NCI-H748 (cell line): ENCODE data around the gene FASLG.

Source experiments
- DNase-seq: peaks from one replicate; lab custom pipeline; 2025; ENCODE audit not compliant: unreplicated experiment; lab: John Stamatoyannopoulos, UW

Gene FASLG

DNA sequence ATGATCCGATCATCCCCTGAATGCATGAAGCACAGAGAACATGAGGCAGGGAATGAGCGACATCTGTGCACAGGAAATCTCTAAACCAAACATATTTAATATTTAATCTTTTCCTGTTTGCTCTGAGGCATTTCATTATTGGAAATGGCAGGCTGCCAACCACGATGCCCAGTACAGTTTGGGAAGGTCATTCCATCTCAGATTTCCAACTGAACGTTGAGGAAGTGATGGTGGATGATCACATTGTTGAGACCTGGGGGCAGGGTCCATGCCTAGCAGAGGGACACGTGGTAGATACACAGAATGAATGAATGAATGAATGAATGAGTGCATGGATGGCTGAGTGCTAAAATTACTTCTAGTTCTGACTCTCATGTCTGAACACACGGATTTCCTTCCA lies 15.9 kb upstream of the FASLG start:
- DNase-seq = peak; percentile 19

DNA sequence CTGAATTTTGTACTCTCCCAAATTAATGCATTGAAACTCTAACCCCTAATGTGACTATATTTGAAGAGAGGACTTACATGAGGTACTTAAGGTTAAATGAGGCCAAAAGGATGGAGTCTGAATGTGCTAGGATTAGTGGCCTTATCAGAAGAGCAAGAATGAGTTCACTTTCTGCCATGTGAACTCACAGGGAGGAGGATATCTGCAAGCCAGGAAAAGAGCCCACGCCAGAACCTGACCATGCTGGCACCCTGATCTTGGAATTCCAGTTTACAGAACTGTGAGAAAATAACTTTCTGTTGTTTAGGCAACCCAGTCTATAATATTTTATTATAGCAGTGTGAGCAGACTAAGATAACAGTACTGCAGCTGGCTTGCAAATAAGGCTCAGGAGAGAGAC lies 12.2 kb upstream of the FASLG start:
- DNase-seq = no peak

DNA sequence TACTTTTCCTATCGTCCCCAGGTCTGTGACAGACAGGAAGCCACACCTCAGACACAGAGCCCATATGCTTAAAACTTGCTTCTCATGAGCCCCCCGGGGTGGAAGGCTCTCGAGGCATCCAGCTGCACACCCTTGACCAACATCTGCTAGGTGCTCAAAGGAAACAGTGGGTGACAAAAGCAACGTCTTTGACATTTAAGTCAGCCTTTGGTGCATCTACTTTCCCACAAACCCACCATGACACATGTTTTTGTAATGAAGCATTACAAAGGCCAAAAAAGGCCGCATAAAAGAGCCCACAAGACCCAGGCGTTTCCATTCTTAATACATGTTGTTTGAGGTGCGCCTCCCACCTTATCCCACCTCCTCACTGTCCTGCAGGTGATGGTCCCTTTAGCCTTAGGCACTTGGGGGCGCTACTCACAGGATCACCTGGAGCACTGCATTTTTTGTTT lies 11.8 kb upstream of the FASLG start:
- no peak for DNase-seq

DNA sequence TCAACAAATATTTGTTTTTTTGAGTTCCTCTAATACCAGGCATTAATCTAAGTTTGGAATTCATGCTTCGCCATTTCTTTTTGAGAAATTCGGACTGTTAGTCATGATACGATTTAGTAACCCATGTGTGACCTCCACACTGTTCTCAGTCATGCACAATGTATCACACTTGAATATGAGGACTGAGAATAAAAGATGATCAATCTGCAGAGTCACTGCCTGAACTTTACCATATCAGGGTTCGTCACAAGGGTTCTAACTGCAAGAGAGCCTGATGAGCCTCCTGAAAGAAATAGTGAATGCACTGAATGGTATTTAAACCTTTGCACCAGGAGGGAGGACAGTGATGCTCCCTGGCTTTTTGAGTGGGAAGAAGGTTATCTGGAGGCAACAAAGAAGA lies 10.9 kb upstream of the FASLG start:
- DNase-seq = no peak

DNA sequence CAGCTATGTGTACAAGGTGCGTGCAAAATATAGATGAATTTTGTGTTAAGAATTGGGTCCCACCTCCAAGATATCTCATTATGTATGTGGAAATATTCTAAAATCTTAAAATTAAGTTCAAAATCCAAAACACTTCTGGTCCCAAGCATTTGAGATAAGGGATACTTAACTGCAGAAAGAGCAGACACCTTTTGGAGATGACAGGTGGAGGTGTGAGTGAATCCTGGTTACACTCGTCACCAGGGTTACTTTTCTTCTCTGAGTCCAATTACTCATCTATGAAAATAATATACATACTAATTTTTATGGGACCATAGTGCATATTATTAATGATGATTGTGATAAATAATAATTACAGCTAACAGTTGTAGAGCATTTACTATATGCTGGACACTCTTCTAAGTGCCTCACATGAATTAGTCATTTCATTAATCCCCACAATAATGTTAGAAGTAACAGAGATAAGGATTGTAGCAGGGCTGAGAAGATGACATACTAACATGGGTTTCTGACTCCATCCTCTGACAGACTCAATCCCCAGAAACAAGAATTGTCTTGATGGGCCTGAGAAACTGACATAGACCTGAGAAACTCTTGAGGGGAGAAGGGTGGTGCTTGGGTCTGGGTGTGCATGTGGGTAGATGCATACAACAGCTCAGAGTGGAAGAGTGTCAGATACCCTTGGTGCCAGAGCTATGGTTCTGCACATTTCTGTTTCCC lies 8.3 kb upstream of the FASLG start:
- no peak for DNase-seq

DNA sequence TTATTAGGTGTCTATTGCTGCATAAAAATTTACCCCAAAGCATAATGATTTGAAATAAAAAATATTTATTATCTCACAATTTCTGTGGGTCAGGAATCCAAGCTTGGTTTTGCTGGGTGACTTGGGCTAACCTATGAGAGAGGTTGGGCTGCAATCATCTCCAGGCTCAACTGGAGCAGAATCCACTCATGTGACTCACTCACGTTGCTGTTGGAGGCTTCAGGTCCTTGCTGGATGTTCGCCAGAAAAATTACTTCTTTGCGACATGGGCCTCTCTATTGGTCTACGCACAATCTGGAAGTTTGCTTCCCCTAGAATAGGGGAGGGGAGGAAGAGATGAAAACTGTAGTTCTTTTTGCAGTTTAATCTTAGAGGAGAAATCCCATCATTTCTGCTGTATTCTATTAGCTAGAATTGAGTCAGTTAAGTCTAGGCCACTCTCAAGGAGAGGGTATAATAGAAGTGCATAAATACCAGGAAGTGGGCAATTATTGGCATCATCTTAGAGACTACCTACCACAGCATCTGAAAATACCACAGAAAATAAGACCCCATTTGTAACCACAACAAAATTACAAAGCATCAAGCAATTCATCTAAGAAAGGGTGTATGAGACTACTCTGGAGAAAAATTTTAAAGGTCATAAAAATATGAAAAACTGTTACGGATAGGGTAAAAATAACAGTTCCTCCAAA lies 5.7 kb upstream of the FASLG start:
- no peak for DNase-seq

DNA sequence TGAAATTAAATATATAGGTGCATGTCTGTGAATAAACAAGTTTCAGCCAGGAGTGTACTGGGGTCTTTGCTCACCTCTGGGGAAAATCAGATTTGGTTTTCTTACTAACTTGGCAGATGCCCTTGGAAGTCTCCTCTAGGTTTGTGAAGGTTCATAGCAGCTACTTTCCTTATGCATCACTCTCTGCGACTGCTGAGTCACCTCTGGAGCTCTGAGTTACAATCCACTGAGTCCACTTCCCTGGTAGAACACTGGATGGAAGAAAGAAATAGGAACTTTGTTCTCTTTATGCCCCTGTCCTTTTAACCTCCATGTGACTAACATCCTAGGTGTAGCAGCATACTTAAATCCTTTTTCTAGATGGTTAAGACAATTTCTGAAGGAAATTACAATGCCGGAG lies 4.4 kb upstream of the FASLG start:
- DNase-seq = no peak

DNA sequence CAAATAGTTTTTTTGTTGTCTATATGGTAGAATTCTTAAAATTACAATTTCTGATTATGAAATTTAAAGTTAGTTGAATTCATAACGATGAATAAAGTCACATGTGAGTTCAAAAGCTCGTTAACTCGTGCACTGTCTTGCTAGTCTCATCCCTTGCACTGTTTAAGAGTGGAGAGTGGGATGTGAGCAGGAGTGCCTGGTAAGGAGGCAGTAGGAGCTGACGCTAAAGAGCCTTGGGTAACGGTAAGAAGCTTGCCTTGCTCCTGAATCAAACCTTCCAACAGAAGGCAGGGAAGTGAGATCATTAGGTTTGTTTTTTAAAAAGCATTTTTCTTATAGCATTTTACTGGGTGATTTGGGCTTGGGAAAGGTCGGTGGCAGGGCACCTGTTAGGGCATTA lies 2.3 kb upstream of the FASLG start:
- no peak for DNase-seq

DNA sequence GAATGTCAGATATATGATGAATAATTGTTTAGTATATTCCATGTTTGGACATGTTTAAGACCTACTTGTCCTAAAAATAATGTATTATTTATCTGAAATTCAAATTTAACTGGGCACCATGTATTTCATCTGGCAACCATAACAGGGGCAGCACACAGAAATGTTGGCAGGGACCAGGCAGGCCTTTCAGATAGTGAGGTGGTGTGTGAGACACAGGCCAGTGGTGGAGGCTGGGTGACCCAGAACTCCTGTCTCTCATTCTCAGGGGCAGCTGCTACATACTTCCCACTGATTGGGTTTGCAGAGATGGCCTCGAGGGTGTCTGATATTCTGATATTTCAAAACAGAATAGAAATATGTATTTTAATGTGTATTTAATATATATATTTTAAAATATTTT lies 1.3 kb upstream of the FASLG start:
- no peak for DNase-seq

DNA sequence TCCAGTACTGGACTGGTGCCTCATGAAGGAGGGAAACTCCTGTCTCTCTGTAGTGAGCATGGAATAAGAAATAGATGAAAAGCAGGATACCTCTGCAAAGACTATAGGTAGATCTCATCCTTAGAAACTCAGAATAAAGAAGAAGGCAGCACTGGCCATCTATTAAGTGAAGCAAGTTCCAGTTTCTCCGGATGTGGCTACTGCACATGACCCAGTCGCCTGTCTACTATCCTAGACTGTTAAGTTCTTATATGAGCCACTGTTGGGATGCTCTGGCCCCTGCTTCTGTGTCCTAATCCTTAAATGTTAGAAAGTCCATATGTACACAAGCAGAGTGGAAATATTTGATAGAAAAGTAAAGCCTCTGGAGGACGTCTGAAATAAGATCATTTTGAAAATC lies 2.2 kb downstream of the FASLG start:
- DNase-seq = no peak

DNA sequence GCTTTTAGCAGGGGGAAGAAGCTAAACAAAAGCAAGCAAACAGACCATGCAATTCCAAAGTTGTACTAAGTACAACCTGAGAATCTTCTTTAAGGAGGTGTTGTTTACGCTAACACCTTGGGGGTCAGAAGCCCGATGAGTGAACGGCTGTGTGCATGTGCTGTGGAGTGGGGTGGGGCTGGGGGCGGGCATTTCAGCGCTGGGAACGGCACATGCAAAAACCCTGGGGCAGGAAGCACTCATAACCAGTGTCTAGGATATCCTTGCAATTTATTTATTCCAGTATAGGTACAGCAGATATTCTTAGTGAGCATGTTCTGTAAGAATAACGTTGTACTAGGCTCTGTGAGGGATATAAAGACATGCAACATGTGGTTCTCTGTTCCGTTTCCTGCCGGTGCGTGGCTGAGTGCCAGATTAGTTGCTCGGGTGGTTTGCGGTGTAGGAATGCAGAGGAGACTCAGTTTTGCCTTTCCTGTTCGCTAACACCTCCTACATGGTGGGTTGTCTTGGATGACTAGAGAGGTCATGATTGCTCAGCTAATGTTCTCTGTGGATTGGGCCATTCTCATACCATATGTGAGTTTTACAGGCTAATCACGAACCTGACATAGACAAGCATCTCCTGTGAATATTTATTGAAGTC lies 3.7 kb downstream of the FASLG start:
- no peak for DNase-seq

DNA sequence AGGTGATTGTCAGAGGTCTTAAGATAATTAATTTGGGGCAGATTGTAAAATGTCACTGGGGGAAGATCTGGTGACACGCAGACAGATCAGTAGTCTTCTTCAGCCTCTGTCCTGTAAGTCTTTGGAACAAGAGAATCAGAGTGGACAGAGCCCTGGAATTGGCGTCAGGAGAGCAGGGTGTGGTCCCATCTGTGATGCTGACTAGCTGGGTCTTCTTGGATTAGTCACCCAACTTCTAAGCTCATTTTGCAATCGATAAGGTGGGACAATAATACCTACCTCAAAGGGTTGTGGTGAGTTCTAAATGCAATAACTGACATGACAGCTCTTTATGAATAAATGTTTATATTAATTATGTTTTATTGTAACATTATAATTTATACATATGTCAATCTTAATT lies 4.8 kb downstream of the FASLG start:
- DNase-seq = no peak

DNA sequence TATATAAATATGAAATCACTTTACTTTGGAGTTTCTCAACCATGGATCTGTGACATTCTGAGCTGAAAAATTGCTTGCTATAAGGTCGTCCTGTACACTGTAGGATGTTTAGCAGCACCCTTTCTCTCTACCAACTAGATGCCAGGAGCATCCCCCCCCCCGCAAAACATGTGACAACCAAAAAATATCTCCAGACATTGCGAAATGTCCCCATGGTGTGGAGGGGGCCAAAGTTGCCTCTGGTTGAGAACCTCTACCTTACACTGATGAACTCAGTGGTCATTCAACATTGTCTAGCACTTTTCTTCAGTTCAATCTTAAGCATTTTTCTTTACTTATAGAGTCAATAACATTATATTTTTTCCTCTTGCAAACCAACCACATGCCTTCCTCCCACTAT lies 9.2 kb downstream of the FASLG start:
- no peak for DNase-seq

DNA sequence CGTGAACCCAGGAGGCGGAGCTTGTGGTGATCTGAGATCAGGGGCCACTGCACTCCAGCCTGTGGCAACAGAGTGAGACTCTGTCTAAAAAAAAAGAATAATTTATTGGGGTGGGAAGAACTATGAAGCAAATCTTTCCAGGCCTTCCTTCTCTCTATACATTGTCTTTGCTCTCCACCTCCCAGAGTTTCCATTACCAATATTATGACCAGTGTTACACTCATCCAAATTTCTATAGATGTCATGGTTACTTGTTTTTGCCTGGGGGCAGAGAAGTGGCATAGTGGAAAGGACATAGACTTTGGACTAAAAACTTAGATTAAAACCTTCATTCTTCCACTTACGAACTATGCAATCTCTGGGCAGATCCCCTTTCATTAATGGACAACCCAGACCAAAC lies 10.1 kb downstream of the FASLG start:
- DNase-seq = no peak

DNA sequence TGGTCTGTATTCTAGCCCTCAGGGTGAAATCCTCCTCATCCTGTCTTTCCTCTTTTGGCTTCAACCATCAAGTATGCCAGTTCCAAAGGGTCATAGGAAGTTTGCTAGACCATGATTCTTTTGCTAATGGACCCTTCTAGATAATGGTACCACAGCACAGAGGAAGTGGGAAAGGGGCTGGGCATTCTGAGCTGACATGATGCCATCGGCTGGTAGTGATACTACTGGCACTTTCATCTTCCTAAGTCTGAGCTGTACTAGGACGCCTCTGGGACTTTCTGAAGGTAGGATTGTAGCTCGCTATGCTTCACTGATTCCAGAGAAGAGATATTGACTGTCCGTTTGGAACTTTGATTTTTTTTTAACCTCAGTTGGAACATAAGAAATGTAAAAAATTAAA lies 11.4 kb downstream of the FASLG start:
- DNase-seq = no peak

DNA sequence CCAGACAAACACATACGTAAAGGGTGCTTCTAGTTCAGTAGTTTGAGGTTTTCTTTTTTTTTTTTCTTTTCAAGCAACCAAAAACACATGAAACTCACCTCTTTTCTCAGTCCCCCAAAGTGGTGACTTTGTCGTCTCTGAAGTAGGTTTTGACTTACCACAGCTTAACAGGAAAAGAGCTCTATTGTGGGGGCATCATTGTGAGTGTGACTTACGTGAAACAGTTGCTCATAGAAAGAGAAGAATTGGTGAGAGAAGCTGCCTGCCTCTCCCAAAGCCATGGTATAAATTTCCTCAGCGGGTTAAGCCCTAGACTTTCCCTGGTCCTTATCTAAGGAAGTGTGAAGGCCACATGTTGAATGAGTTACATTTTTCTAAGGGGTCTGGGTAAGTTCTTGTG lies 11.9 kb downstream of the FASLG start:
- no peak for DNase-seq

DNA sequence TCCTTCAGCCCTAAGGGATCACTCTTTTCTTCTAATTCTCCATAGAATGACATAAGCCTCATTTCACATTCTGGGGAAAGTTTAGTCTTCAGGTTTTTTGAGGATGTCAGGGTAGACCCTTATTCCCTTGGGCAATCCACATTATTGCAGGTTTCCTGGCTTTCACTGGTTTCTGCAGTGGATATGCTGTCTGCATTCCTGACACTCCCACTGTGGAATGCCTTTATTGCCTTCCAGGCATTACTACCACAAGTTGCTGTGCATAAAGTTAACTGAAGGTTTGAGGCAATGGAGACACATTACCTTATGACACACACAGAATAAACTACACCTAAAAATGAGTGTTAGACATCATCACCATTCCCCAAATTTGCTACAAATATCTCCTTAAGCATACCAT lies 12.7 kb downstream of the FASLG start:
- no peak for DNase-seq

DNA sequence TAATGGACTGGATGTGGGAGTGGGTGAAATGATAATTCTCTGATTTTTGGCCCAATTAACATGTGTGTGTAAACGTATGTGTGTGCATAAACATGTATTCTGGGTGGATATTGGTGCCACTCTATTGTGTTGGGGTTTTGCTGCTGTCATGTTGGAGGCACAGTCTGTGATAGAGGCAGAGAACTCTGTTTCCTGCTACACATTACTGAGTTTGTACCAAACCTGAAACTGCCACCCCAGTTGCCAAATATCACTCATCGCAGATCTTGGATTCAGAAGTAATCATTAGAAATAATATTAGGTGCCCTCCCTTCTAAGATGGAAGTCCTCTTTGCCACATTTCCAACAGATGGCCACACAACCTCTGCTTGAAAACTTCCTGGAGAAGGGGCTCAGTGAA lies 13.8 kb downstream of the FASLG start:
- DNase-seq = no peak

DNA sequence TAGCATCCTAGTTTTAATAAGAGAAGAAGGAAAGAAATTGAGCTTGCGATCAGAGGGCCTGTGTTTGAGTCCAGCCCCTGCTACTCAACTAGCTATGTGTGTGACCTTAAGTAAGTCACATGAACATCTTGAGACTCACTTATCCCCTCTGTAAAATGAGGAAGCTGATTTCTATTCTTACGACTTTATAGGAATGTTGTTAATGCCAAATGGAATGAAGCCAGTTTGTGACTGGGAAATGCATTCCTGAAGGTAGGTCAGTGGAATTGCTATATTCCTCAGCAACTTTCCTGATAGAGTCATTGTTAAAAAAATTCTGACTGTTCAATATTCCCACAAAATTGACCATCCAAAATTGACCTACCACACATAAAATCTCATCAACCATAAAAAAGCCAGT lies 14.9 kb downstream of the FASLG start:
- no peak for DNase-seq

DNA sequence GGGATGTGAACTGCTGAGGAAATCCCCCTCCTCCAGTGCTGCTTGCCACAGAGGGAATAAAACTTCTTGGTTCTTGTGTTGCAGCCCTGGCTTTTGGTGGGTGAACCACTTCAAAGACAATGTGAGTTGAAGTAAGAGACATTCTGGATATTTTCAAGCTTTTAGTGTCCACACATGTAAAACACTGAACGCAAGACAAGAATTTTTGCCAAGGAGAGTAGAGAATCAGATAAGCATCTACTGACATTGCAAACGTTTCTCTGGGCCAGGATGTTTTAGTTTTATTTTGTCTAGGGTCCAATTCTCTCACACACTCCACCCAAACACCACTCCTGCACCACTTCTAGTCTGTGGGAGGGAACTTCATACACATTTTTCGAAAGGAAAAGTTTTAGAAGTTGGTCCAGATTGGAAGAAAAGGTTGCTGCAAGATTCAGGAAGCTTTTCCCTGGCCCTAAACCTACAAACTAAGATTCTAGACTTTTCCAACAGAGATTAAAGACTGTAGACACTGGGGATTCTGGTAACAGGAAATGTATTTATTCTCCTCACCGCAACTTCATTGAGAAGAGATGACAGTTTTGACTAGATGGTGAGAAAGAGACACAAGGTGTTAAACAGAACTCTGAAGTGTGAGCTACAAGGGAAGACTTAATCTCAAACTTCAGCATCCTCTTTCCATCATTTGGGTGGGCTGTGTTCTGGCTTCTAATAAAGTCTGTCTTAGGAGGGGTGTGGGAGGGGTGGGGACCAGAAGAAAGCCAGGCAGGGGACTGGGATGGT lies 16.1 kb downstream of the FASLG start:
- DNase-seq = no peak

DNA sequence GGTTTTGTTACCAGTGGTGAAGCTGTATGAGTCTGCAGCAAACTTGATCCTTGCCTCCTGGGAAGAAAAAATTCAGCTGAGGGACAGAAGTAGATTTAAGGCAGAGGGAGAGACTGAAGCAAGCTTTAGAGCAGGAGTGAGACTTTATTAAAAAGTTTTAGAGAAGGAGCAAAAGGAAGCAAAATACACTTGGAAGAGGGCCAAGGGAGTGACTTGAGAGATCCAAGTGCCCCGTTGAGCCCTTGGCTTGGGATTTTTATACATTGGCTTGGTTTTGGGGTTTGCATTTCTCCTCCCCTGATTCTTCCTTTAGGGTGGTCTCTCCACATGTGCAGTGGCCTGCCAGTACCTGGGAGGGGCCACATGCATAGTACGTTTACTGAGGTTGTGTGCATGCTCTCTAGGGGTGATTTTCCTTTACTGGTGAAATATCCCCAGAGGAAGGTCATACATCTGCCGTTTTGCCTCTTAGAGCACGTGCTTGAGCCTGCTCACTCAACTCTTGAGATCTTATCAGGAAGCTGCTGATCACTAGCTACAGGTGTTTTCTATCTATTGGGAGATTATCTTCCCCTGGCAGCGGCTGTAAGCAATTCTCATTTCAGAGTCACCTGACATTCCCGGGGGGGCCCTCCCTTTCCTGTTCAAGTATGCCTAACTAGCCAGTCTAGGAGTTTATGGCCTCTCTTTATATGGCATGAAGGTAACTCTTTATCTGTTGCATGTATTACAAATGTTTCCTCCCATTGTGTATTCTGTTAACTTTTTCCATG lies 20.3 kb downstream of the FASLG start:
- DNase-seq = no peak
